BJ (cell line): ENCODE results near the gene MYH9. TPM values are rescaled to one million over a fixed set of nuclear protein-coding genes. Genes with fewer than 3 reads are reported as not detected.
"Not testable (repeated sequence)": the region's sequence is repeated elsewhere in the genome, so short reads cannot be mapped to it uniquely, and the experiment has no call there.

Experiments
- CTCF ChIA-PET: fragments of 350-600 bp; formaldehyde crosslinking; extraction: SDS; loops from one replicate; lab custom pipeline; 2021; ENCODE audit warnings: antibody characterized with exemption, inconsistent platforms; lab: Yijun Ruan, JAX
- POLR2A ChIA-PET: fragments of 300-600 bp; sonication (Branson Sonifier 250); formaldehyde crosslinking; extraction: SDS; loops from one replicate; lab custom pipeline; 2021; ENCODE audit warnings: antibody characterized with exemption; lab: Charles Lee
- DNase-seq: peaks from one replicate; pipeline ENCODE4 v3.0.0-alpha.2; 2011; ENCODE audit warnings: low read depth
- H3K27me3 ChIP-seq: 2 replicates; pipeline ENCODE4 v1.6.0; 2011; ENCODE audit warnings: low read length; ENCODE audit not compliant: control insufficient read depth, insufficient read depth
- H3K36me3 ChIP-seq: 2 replicates; pipeline ENCODE4 v1.5.1; 2011; ENCODE audit warnings: low read length; ENCODE audit not compliant: control insufficient read depth, insufficient read depth
- H3K4me3 ChIP-seq: 2 replicates; pipeline ENCODE4 v1.5.1; 2011; ENCODE audit warnings: low read depth, mild to moderate bottlenecking, control low read depth, low read length
- polyA plus RNA-seq: library from polyadenylated mRNA; depleted of rRNA; stranded (reverse); fragments of >200 nt; gene quantifications from 2 replicates; pipeline ENCODE4 v1.2.3, GENCODE V29; 2011
- TF ChIP-seq, protein P1 (sequence below): IDR thresholded peaks from 2 replicates; pipeline ENCODE4 v1.5.1; 2011; ENCODE audit warnings: low read depth, mild to moderate bottlenecking, control low read depth, inconsistent platforms, low read length, moderate library complexity; ENCODE audit not compliant: insufficient read depth

Gene MYH9
- polyA plus RNA-seq, 1 experiment: 340 TPM

DNA sequence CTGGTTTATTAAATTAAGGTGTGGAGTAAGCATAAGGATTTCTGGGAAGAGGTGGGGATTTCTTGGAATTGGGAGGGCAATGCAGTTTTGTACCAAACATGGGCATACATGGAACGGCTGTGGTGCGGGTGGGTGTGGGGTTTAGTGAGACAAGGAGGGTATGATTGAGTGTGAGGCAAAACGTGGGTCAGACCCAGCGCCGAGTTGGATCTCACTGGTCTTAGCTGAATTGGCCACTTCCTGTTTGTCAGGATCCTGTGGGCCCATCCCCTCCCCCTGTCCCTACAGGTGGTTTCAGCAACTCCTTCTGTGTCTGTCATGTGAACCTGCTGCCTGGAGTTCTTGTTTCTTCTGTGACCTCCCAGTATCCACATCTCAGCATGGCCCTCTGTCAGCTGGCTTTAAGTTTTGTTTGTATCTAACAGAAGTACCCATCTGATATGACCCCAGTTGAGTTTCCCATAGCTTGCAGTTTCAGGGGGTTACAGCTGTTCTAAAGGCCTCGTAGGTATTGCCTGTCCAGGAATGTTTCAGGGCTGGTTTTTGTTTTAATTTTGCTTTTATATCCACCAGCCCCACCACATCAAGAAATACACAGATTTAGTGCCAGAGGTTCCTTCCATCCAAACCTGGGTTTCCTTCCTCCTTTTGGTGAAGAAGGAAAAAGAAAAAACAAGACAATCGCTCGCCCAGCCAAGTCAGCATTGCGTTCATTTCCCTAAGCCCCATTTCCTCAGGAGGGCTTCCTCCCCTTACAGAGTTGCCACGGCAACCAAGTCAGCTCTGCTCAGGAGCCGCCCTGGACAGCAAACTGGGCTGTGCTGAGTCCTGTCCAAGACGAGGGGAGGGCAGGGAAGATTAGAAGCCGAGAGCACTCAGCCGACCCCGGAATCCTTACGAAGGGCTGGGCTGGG lies 128.8 kb downstream of the MYH9 start:
- Histone ChIP-seq H3K27me3 (no peaks in the 10 kb centered on the region), H3K4me3 (no peak overlapping the region), H3K36me3 (no peaks in the 10 kb centered on the region)
- CTCF ChIA-PET: interaction anchor here (0.7 kb wide), 1 partner anchor 10 kb away, joined by 4 read pairs; no protein-coding TSS in a partner anchor
- POLR2A ChIA-PET: no interaction called here
- no peak for DNase-seq
- TF ChIP-seq, protein P1, sequence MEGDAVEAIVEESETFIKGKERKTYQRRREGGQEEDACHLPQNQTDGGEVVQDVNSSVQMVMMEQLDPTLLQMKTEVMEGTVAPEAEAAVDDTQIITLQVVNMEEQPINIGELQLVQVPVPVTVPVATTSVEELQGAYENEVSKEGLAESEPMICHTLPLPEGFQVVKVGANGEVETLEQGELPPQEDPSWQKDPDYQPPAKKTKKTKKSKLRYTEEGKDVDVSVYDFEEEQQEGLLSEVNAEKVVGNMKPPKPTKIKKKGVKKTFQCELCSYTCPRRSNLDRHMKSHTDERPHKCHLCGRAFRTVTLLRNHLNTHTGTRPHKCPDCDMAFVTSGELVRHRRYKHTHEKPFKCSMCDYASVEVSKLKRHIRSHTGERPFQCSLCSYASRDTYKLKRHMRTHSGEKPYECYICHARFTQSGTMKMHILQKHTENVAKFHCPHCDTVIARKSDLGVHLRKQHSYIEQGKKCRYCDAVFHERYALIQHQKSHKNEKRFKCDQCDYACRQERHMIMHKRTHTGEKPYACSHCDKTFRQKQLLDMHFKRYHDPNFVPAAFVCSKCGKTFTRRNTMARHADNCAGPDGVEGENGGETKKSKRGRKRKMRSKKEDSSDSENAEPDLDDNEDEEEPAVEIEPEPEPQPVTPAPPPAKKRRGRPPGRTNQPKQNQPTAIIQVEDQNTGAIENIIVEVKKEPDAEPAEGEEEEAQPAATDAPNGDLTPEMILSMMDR: no peak

- ChIA-PET POLR2A (no interaction called here), CTCF (interaction anchor here (0.7 kb wide), 1 partner anchor 9 kb away, joined by 4 read pairs; no protein-coding TSS in a partner anchor)
- TF ChIP-seq, protein P1: no peak
- no peaks in the 10 kb centered on the region for H3K27me3 ChIP-seq
- no peak overlapping the region for H3K4me3 ChIP-seq
- DNase-seq: no peak
- no peaks in the 10 kb centered on the region for H3K36me3 ChIP-seq
Observed at GRCh38 chr22:36257948-36258670, 129.7 kb downstream of the MYH9 start.

DNA sequence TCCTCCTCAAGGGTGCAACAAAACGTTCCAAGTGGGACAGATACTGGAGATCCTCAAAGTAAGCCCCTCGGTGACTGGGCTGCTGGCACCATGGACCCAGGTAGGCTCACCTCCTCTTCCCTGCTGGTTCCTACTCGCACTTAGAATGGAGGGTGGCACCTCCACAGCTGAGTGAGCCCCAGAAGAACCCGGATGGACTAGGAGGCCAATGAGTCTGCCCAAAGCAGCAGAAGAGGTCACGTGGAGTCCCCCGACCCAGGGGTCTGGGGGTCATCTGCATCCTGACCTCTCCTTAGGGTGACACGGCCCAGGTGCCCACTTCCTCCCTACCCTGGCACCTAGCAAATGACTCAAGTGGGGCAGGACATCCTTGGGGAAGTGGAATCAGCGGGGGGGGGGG lies 130.5 kb downstream of the MYH9 start:
- ChIA-PET CTCF (no interaction called here), POLR2A (no interaction called here)
- H3K36me3 ChIP-seq: no peaks in the 10 kb centered on the region
- H3K4me3 ChIP-seq: no peak overlapping the region
- TF ChIP-seq, protein P1: no peak
- no peaks in the 10 kb centered on the region for H3K27me3 ChIP-seq
- DNase-seq: no peak

GRCh38 chr22:36256478-36256877 lies 131.3 kb downstream of the MYH9 start:
- DNase-seq: no peak
- no peak overlapping the region for H3K4me3 ChIP-seq
- ChIA-PET POLR2A (no interaction called here), CTCF (no interaction called here)
- H3K36me3 ChIP-seq: no peaks in the 10 kb centered on the region
- TF ChIP-seq, protein P1: no peak
- H3K27me3 ChIP-seq: 0 out of 2 replicates have a peak, but pooled peaks cover 1% of the 10 kb centered on the region

GRCh38 chr22:36255572-36255971 lies 132.2 kb downstream of the MYH9 start:
- DNase-seq, H3K4me3 ChIP-seq, POLR2A ChIA-PET, H3K27me3 ChIP-seq, H3K36me3 ChIP-seq: not testable (repeated sequence)
- CTCF ChIA-PET: interaction anchor here (3.5 kb wide), 1 partner anchor 12 kb away, joined by 10 read pairs; no protein-coding TSS in a partner anchor
